Measurements from ENCODE around the gene CFAP53.

Gene CFAP53

DNA sequence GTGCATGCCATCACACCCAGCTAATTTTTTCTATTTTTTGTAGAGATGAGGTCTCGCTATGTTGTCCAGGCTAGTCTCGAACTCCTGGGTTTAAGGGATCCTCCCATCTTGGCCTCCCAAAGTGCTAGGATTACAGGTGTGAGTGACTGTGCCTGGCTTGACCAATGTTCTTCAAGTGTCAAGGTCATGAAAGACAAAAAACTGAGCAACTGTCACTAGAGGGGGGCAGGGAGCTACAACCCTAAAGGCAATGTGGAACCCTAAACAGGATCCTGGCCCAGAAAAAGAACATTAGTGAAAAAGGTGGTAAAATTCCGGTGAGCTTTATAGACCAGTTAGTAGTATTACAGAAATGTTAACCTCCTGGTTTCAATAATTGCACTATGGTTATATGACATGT lies 78.6 kb downstream of the CFAP53 start:
- Histone ChIP-seq H3K9ac (ENCODE audit: low read length) (no peak overlapping the region), H3K4me3 (ENCODE audit: low read depth in 1 of 2, low read length in 2 of 2) (no peak overlapping the region), H3K4me1 (ENCODE audit: insufficient read depth, low read length) (no peaks in the 10 kb centered on the region), H3K27me3 (ENCODE audit: control insufficient read depth in 1 of 2, insufficient read depth in 2 of 2, low read length in 2 of 2) (peaks cover 0 to 3% of the 10 kb centered on the region in 2 donors), H3K27ac (ENCODE audit: low read depth, low read length) (no peak overlapping the region), H3K36me3 (ENCODE audit: insufficient read depth, low read length) (no peaks in the 10 kb centered on the region), H3K9me3 (ENCODE audit: low read length) (no peaks in the 10 kb centered on the region)

DNA sequence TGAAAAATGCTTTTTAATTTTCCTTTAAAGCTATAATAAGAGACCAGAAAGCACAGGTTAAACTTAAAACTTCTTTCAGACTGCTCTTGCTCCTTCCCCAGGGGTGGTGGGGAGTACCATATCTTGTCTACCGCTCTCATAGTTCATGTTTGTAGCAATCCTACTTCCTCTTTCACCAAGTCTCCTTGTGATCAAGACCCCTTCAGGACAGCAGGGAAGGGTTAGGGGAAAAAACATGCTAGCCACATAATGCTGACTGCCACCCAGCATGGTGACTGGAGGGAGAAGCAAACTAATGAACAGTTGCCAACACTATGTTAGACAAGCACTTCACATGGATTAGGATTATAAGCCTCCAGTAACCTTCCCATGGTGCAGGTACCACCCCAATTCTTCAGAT lies 79.9 kb downstream of the CFAP53 start:
- Histone ChIP-seq H3K27ac (ENCODE audit: low read depth, low read length) (no peak overlapping the region), H3K4me1 (ENCODE audit: insufficient read depth, low read length) (no peaks in the 10 kb centered on the region), H3K9ac (ENCODE audit: low read length) (no peak overlapping the region), H3K36me3 (ENCODE audit: insufficient read depth, low read length) (no peaks in the 10 kb centered on the region), H3K27me3 (ENCODE audit: control insufficient read depth in 1 of 2, insufficient read depth in 2 of 2, low read length in 2 of 2) (no peaks in the 10 kb centered on the region), H3K9me3 (ENCODE audit: low read length) (no peaks in the 10 kb centered on the region), H3K4me3 (ENCODE audit: low read depth in 1 of 2, low read length in 2 of 2) (no peak overlapping the region)

DNA sequence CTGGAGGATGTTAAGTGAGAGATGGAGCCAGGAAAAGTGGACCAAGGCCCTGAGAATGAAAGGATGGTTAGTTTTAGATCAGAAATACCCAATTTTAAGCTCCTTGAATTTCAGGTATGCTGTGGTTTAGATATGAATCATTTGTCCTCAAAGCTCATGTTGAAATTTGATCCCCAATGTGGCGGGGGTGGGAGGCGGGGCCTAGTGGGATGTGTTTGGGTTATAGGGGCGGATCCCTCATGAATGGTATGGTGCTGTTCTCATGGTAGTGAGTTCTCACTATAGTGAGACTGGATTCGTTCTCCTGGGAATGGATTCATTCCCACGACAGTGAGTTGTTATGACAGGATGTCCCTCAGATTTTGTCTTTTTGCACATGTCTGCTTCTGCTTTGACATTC lies 82.7 kb downstream of the CFAP53 start:
- no peaks in the 10 kb centered on the region for H3K9me3 ChIP-seq (ENCODE audit: low read length)

DNA sequence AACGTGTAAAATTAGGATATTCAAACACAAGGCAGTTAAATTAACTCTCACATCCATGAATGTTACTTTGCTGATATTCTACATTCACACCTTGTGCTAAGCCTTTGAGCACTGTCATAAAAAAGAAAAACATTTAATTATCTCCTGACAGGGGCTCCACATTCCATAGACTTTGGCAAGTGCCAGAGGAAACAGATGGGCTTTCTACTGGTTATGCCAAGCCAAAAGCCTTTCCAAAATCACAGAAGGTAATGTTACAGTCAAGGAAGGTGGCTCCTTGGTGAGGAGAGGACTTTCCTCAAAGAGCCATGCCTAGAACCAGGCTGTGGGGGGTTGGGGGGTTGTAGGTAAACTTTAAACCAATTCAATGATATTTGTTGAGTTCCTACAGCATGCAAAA lies 83.8 kb downstream of the CFAP53 start:
- Histone ChIP-seq H3K4me3 (ENCODE audit: low read depth in 1 of 2, low read length in 2 of 2) (no peak overlapping the region), H3K27ac (ENCODE audit: low read depth, low read length) (no peak overlapping the region), H3K9ac (ENCODE audit: low read length) (no peak overlapping the region), H3K36me3 (ENCODE audit: insufficient read depth, low read length) (no peaks in the 10 kb centered on the region), H3K9me3 (ENCODE audit: low read length) (no peaks in the 10 kb centered on the region), H3K4me1 (ENCODE audit: insufficient read depth, low read length) (no peaks in the 10 kb centered on the region), H3K27me3 (ENCODE audit: control insufficient read depth in 1 of 2, insufficient read depth in 2 of 2, low read length in 2 of 2) (no peaks in the 10 kb centered on the region)

More for the DNA sequence above, 82.7 kb downstream of the CFAP53 start:
- Histone ChIP-seq H3K4me3 (ENCODE audit: low read depth in 1 of 2, low read length in 2 of 2) (no peak overlapping the region), H3K9ac (ENCODE audit: low read length) (no peak overlapping the region), H3K4me1 (ENCODE audit: insufficient read depth, low read length) (no peaks in the 10 kb centered on the region), H3K36me3 (ENCODE audit: insufficient read depth, low read length) (no peaks in the 10 kb centered on the region), H3K27ac (ENCODE audit: low read depth, low read length) (no peak overlapping the region), H3K27me3 (ENCODE audit: control insufficient read depth in 1 of 2, insufficient read depth in 2 of 2, low read length in 2 of 2) (no peaks in the 10 kb centered on the region)

DNA sequence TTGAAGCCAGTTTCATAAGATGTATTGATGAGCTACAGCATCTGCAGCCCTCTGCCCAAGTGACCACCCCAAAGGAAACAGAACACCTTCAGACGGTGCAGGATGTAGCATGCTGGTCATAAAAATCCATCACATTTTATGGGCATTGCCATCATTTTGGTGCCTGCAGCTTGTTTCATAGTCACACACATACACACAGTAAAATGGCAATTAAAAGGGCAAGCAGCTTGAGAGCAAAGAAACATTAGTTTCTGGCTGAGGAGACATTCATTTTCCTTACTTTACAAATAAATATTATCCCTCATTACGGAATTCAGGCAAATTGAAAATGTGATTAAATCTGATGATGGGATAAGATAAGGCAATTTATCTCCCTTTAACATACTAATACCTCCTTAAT lies 84.7 kb downstream of the CFAP53 start:
- no peaks in the 10 kb centered on the region for H3K27me3 ChIP-seq (ENCODE audit: control insufficient read depth in 1 of 2, insufficient read depth in 2 of 2, low read length in 2 of 2)

DNA sequence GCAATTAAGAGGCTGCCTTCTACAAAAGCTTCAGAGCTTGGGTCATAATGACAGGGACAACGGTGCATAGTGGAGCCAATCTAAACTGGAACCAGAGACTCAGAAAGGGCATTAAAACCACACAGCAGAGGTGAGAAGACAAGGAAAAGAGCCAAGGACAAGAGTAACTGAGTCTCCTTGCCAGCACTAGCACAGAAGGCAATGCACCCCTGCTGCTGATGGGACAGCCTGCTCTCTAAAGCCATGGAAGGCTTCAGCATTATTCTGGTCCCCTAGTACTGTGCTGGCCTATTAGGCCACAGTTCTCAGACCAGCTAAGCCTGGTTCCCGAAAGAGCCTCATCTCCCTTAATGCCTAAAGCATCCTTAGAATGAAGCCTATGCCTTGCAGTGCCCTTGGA lies 86.8 kb downstream of the CFAP53 start:
- Histone ChIP-seq H3K4me1 (ENCODE audit: insufficient read depth, low read length) (no peaks in the 10 kb centered on the region), H3K9me3 (ENCODE audit: low read length) (no peaks in the 10 kb centered on the region), H3K9ac (ENCODE audit: low read length) (no peak overlapping the region)

More for the DNA sequence above, 84.7 kb downstream of the CFAP53 start:
- Histone ChIP-seq H3K36me3 (ENCODE audit: insufficient read depth, low read length) (no peaks in the 10 kb centered on the region), H3K9me3 (ENCODE audit: low read length) (no peaks in the 10 kb centered on the region), H3K27ac (ENCODE audit: low read depth, low read length) (no peak overlapping the region), H3K4me3 (ENCODE audit: low read depth in 1 of 2, low read length in 2 of 2) (no peak overlapping the region), H3K4me1 (ENCODE audit: insufficient read depth, low read length) (no peaks in the 10 kb centered on the region), H3K9ac (ENCODE audit: low read length) (no peak overlapping the region)

DNA sequence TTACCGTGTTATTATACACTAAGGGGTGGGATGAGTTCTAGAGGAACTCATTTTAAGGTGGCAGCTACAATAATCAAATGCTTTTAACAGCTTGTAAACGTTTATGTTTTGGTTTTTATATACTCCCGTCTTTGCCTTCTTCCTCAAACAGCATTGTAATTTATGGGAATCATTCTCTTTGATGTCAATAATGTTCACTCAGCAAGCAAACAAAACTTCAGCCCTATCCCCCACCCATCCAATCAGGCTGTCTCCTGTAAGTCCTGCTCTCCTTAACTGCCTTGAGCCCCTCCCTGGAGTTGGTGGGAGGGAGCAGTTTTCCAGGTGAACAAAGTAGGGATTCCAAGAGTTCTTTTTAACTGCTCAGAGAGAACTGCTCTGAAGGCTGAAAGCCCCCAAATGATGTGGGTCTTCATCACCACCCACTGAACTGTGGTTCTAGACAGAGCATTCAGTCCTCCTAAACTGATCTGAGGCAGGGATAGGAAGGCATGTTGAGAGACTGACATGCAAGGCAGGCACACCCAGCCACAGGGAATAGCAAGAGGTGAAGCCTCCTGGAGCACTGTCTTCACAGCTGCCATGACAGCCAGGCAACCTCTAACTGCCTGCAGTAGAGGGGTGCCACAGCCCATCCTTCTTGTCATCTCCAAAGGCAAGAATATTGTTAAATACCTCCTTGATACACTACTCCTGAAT lies 88.9 kb downstream of the CFAP53 start:
- no peak overlapping the region for H3K4me3 ChIP-seq (ENCODE audit: low read depth in 1 of 2, low read length in 2 of 2)
- H3K27ac ChIP-seq (ENCODE audit: low read depth, low read length), result no peak overlapping the region
- H3K4me1 ChIP-seq (ENCODE audit: insufficient read depth, low read length), result no peaks in the 10 kb centered on the region
- H3K9ac ChIP-seq (ENCODE audit: low read length), result no peak overlapping the region
- no peaks in the 10 kb centered on the region for H3K9me3 ChIP-seq (ENCODE audit: low read length)
- no peaks in the 10 kb centered on the region for H3K36me3 ChIP-seq (ENCODE audit: insufficient read depth, low read length)
- H3K27me3 ChIP-seq (ENCODE audit: control insufficient read depth in 1 of 2, insufficient read depth in 2 of 2, low read length in 2 of 2), result no peaks in the 10 kb centered on the region

More for the DNA sequence above, 86.8 kb downstream of the CFAP53 start:
- Histone ChIP-seq H3K27me3 (ENCODE audit: control insufficient read depth in 1 of 2, insufficient read depth in 2 of 2, low read length in 2 of 2) (no peaks in the 10 kb centered on the region), H3K4me3 (ENCODE audit: low read depth in 1 of 2, low read length in 2 of 2) (no peak overlapping the region), H3K27ac (ENCODE audit: low read depth, low read length) (no peak overlapping the region), H3K36me3 (ENCODE audit: insufficient read depth, low read length) (no peaks in the 10 kb centered on the region)

Data from muscle layer of colon (tissue), 2 donors.